GM19238 (cell line): ENCODE data around the gene PDCD4.
A peak's percentile ranks its signal among the peaks of the same experiment; 100 is the strongest.

Experiments used
- DNase-seq: peaks from one replicate; pipeline ENCODE4 v3.0.0; 2011; ENCODE audit warnings: low spot score; ENCODE audit not compliant: insufficient read length

Gene PDCD4

DNA sequence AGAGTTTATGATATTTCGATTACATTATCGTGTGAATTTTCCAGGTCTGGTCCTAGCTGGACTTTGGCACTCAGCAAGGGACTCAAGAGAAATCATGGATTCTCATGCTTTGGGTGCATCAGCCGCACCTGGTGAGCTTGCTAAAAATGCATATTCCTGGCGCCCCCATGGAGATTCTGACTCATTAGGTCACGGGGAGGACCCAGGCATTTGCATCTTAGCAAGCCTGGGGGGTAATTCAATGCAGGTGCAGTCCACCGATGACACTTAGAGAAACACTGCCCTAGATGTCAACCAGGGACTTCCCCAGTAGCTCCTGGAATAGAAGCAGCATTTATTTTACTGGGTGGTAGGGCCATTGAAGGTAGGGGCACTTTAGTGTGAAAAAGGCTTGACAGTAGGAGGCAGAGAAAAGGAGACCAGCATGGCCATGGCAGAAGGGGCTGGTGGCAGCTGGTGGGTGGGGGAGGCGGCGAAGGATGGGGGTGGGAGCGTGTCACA lies 29.9 kb upstream of the PDCD4 start:
- DNase-seq, result peak; percentile 72

DNA sequence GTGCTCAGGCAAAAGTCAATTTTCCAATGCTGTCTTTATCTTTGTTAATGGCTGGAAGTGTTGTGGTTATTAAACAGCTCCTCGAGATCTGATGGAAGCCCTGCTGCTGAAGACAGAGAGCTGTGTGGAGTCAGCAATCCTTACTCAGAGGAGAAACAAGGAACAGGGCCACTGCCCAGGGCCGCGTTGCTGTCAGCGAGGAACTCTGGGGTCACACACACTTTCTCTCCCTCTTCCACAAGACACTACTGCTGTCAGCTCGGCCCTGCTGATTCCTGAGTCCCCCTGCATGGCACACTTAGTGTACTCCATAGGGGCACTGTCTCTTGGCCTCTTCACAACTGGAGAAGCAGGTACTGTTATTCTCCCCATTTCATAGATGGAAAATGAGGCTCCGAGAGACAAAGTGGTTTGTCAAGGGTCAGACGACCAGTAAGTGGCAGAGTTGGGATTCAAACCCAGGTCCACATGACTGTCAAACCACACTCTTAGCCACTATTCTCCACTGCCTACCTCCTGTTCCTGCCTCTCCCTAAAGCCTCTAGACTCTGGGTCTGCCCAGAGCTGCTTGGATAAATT lies 29.3 kb upstream of the PDCD4 start:
- no peak for DNase-seq

GRCh38 chr10:110843031-110843430 lies 28.7 kb upstream of the PDCD4 start:
- DNase-seq, result peak; percentile 71

DNA sequence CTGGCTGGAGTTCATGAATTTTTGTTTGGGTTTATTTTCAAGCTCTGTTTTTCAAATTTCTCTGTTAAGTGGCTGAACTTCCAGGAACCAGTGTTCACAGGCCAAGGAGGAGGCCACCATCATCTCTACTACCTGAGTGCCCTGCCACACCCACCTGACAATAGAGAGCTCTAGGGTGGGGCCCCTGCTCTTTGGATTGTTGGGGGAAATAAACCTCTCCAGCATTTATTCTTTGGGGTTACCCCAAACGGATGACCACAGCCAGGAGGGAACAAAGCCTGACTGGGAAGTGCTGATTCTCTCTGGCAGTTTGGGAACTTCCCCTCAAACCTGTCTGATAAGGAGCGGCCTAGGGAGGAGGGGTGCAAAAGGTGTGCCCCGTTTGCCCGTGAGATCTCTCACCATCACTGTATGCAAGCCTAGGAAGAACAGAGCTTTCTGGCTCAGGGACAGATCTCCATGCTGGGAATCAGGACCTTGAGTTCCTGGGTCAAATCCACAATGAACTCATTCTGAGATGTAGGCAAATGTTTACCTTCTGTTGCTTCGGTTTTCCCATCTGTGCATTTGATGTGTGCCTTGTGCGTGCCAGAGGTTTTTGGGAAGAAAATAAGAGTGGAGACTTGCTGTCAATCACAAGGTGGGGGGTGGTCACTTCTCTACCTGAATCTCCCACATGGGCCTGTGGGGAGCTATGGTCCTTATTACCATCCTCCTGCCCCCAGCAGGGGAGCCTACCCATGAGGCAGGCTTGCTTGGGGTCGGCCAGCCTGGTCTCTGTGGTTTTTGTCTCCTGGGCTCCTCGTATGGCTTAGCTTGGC lies 27.7 kb upstream of the PDCD4 start:
- no peak for DNase-seq

DNA sequence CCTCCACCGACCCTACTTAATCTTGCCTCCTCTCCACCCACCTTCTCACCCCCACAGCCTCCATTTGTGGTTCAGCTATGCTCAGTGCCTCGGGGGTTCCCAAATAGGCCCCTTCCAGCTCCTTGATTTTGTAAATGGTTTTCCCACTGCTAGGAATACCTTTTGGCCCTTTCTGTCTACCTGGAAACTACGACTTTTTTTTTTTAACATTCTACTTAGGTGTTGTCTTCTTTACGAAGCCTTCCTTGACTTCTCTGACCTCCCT lies 27.2 kb upstream of the PDCD4 start:
- no peak for DNase-seq

DNA sequence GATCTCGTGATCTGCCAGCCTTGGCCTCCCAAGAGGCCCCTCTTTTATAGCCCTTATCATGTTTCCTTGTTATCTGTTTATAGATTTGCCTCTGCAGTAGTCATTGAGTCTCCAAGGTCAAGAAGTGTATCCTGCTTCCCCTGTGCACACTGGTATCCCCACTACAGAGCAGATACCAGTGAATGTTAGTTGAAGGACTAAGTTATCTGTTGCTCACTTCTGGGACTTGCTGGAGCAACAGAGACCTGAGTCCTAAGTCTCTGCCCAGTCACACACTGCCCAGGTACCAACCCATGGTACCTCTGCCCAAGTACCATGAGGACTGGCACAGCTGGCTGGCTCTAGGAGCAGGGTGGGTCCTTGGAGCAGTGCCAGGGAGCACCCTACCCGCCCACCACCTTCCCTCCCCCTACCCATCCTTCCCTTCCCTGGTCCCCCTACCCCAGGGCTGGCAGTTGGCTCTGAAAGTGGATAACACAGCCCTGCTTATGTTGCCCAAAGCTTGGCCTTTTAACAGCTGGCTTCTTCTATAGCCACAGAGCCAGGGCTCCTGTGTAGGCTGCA lies 26.5 kb upstream of the PDCD4 start:
- DNase-seq, result no peak

DNA sequence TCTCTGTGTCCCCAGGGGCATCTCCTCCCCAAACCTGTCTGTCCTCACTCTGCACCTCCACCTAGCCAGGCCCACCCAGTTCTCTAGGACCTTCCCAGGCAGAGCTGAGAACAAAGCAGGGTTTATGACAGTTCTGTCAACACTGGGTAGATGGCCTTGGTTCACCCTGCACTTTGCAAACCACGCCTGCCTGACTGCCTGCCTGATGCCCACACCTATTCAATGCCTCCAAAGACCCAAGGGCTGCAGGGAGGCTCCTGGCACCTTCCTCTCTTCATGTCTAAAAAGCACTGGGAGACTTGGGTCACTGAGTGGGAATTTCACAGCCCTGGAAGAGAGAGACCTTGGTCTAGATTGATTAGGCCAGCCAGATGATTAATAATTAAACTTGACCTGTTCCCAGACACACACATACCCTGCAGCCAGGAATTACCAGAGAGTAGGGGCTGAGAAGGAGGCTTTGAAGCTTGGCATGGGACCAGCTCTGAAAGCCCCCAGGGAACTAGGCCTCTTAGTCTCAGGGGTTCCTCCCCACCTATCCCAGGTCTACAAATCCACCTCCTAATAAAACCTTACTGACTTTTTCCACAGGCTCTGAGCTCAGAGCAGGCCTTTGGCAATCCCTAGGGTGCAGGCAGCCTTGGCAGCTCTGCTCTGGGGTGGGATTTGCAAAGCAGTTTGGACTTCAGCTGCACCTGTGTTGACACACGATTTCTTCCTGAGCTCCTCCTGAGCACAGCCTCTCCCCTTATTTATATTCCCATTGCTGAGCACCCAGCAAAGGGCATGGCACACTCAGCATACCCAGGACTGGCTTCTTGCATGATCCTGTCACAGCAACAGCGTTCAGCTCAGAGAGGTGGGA lies 25.7 kb upstream of the PDCD4 start:
- no peak for DNase-seq

DNA sequence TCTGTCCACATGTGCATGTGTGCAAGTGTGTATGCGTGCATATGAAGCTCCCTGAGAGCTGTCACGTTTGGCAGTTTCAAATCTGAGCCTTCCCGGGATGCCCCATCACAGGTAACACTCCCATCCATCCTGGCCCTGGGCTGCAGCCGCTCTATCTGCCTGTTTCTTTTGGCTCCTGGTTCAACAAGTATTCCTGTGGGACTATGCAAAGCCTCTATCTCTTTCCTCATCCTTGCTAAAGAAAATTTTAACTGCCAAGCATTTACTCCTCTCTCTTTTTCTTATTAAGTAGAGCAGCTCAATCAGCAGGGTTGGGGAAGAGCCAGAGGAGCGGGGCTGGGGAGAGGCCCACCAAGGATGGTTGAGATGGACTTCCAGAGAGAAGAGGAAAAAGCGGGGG lies 24.4 kb upstream of the PDCD4 start:
- no peak for DNase-seq

- DNase-seq, result no peak
These were observed 23.6 kb upstream of the PDCD4 start for GRCh38 chr10:110848106-110848505.

DNA sequence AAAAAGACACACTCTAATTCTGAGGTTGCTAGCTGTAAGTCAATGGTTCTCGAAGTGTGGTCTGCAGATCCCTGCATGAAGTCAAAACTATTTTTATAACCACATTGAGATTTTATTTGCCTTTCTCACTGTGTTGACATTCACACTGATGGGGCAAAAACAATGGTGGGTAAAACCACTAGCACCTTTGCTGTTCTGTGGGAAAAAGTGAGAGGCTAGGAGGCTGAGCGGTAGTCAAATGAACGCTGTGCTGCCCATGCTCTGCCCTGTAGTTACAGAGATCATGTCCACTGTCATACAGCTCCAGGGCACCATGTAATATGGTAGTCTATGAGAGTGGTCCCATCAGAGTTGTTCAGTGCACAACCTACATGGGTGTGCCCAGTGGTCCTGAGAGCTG lies 21.6 kb upstream of the PDCD4 start:
- no peak for DNase-seq

GRCh38 chr10:110851020-110851612 lies 20.6 kb upstream of the PDCD4 start:
- no peak for DNase-seq

GRCh38 chr10:110852255-110852896 lies 19.4 kb upstream of the PDCD4 start:
- DNase-seq, result no peak

DNA sequence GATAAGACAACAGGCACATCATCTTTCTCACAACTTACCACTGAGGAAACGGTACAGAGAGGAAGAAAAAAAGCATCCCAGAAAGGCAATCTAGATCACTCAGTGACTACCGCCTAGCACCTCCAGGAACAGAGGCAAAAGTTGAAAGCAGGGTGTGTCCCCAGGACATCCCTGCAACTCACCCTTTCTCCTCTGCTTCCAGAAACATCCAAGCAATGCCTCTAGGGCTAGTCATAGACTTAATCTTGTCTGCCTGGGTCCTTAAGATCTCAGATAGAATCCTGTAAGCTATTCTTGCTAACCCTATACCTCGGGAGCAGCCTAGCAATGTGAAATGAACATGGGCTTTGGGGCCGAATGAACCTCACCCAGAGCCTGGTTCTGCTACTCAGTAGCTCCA lies 18.8 kb upstream of the PDCD4 start:
- DNase-seq, result no peak

- DNase-seq, result no peak
These were observed 17.7 kb upstream of the PDCD4 start for GRCh38 chr10:110853921-110854605.

- no peak for DNase-seq
These were observed 14.2 kb upstream of the PDCD4 start for GRCh38 chr10:110857265-110858171.

DNA sequence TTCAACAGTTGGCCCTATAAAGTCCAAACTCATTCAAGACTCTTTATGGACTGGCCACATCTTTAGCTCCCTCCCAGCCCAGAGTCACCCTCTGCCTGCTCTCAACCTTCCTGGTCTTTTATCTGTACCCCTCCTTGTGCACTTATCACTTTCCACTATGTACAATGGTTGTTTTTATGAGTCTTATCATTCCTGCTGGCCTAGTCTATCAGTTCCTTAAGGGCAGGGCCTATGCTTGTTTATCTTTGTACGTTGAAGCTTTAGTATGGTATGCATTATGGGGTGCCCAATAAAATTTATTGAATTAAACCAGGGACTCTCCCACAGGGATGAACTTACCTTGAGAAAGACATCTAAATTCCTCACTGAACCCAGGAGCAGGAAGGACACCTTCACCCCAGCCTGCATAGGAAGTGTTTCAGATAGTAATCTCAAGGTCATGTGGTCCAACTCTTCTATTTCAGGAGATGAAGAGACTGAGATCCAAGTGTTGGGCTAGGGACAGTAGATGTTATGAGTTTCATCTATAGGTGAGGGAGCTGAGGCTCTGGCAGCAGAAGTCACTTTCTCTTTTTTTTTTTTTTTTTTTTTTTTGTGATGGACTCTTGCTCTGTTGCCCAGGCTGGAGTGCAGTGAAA lies 13.3 kb upstream of the PDCD4 start:
- no peak for DNase-seq

GRCh38 chr10:110859206-110859972 lies 12.3 kb upstream of the PDCD4 start:
- no peak for DNase-seq

GRCh38 chr10:110859973-110860376 lies 11.8 kb upstream of the PDCD4 start:
- no peak for DNase-seq
